NCI-H2107 treated with DMSO at 0.1 percent for 48 hours (cell line): ENCODE results near the gene DGCR6L.
"Not testable (repeated sequence)": the region's sequence is repeated elsewhere in the genome, so short reads cannot be mapped to it uniquely, and the experiment has no call there.

Source experiments
- DNase-seq: peaks from one replicate; lab custom pipeline; 2025; ENCODE audit not compliant: unreplicated experiment; lab: John Stamatoyannopoulos, UW

Gene DGCR6L

GRCh38 chr22:20277936-20278635, 41.8 kb downstream of the DGCR6L start:
- DNase-seq, result not testable (repeated sequence)

- DNase-seq, result no peak
These were observed 43.4 kb downstream of the DGCR6L start for GRCh38 chr22:20276468-20276867.

GRCh38 chr22:20275836-20276235, 44.0 kb downstream of the DGCR6L start:
- no peak for DNase-seq

GRCh38 chr22:20275325-20275724, 44.5 kb downstream of the DGCR6L start:
- DNase-seq, result not testable (repeated sequence)

GRCh38 chr22:20274374-20274773, 45.5 kb downstream of the DGCR6L start:
- not testable (repeated sequence) for DNase-seq

GRCh38 chr22:20273758-20274181, 46.1 kb downstream of the DGCR6L start:
- DNase-seq, result no peak

GRCh38 chr22:20272700-20273099, 47.2 kb downstream of the DGCR6L start:
- no peak for DNase-seq

- no peak for DNase-seq
These were observed 47.7 kb downstream of the DGCR6L start for GRCh38 chr22:20272174-20272573.

GRCh38 chr22:20271114-20271994, 48.5 kb downstream of the DGCR6L start:
- DNase-seq, result no peak

GRCh38 chr22:20270190-20271113, 49.4 kb downstream of the DGCR6L start:
- DNase-seq, result not testable (repeated sequence)

- DNase-seq, result not testable (repeated sequence)
These were observed 50.2 kb downstream of the DGCR6L start for GRCh38 chr22:20269673-20270072.

GRCh38 chr22:20269201-20269600, 50.7 kb downstream of the DGCR6L start:
- not testable (repeated sequence) for DNase-seq

- no peak for DNase-seq
These were observed 51.4 kb downstream of the DGCR6L start, which contains the start of gene RTN4R for GRCh38 chr22:20268279-20269012. TSS of gene RTN4R (minus strand) at chr22:20268318. CDS start at chr22:20268092, 226 bp downstream.

GRCh38 chr22:20267441-20268278, 52.2 kb downstream of the DGCR6L start:
- no peak for DNase-seq

- DNase-seq, result not testable (repeated sequence)
These were observed 53.0 kb downstream of the DGCR6L start for GRCh38 chr22:20266667-20267440.

- DNase-seq, result not testable (repeated sequence)
These were observed 53.8 kb downstream of the DGCR6L start for GRCh38 chr22:20265772-20266666.

- no peak for DNase-seq
These were observed 55.0 kb downstream of the DGCR6L start for GRCh38 chr22:20264614-20265452.
